HepG2 (cell line): Measurements from ENCODE around the gene KCNMA1. TPM values are rescaled to one million over a fixed set of nuclear protein-coding genes. Genes with fewer than 3 reads are reported as not detected.

Source experiments
- ATAC-seq: fragments of 200-7000 bp; cut with Tn5 transposase; 3 replicates; pipeline ENCODE4 v1.9.1; 2020; ENCODE audit warnings: mild to moderate bottlenecking, moderate library complexity
- BruUV-seq: library from RNA; stranded (reverse); fragments of 400-500 nt; replicated peaks from 2 replicates; lab custom pipeline; 2021; lab: Mats Ljungman, UMichigan
- CTCF ChIA-PET: fragments of 300-600 bp; formaldehyde crosslinking; extraction: SDS; loops from one replicate; lab custom pipeline; 2021; ENCODE audit warnings: low total read pairs, inconsistent platforms, low intra/inter-chr PET ratio; lab: Yijun Ruan, JAX
- POLR2A ChIA-PET: fragments of 350-600 bp; sonication (Branson Sonifier 250); formaldehyde crosslinking; loops from one replicate; lab custom pipeline; 2020; ENCODE audit warnings: antibody characterized with exemption, inconsistent platforms; lab: Yijun Ruan, JAX
- DNase-seq: peaks from one replicate; pipeline ENCODE4 v3.0.0-alpha.2; 2015; ENCODE audit warnings: low spot score
- FAIRE-seq: peaks from 3 replicates; lab custom pipeline; 2011; peaks lifted over from hg19 to GRCh38; lab: Jason Lieb, UNC
- H2AFZ ChIP-seq: one replicate; pipeline ENCODE4 v1.6.1; 2011; ENCODE audit warnings: low read length, inconsistent platforms
- H3K27ac ChIP-seq: fragments of 300-600 bp; 3 replicates; pipeline ENCODE4 v1.8.0; 2011; ENCODE audit warnings: mixed run types, mild to moderate bottlenecking, mixed read lengths, low read length, inconsistent platforms; ENCODE audit not compliant: insufficient read depth; ENCODE audit errors: extremely low read length
- H3K27me3 ChIP-seq, 2 experiments: fragments of 200-600 bp in 1 of 2; 2 replicates in 1 of 2; 3 replicates in 1 of 2; pipeline versions ENCODE4 v1.6.0 to v1.8.0; 2011; ENCODE audit warnings: low read length in 2 of 2, mild to moderate bottlenecking in 2 of 2, moderate library complexity in 2 of 2, inconsistent platforms in 1 of 2; ENCODE audit not compliant: insufficient read depth in 2 of 2, control insufficient read depth in 1 of 2
- H3K36me3 ChIP-seq, 2 experiments: fragments of 200-600 bp in 1 of 2; replicated peaks in 1 of 2; 2 replicates in 1 of 2; 3 replicates in 1 of 2; pipeline versions ENCODE4 v1.5.1 to v1.8.0; 2011; ENCODE audit warnings: low read length in 2 of 2, inconsistent platforms in 1 of 2; ENCODE audit not compliant: insufficient read depth in 2 of 2, control insufficient read depth in 1 of 2
- H3K4me1 ChIP-seq: 2 replicates; pipeline ENCODE4 v1.5.1; 2012; ENCODE audit warnings: low read length, inconsistent platforms; ENCODE audit not compliant: insufficient read depth
- H3K4me2 ChIP-seq: 2 replicates; pipeline ENCODE4 v1.6.0; 2011; ENCODE audit warnings: low read depth, low read length, inconsistent platforms
- H3K4me3 ChIP-seq, 3 experiments: fragments of 200-600 bp in 1 of 3; sonication (generic), shearing (Covaris generic) in 1 of 3; replicated peaks in 1 of 3; 2 replicates each; pipeline ENCODE4 v1.5.1; 2011 to 2016; ENCODE audit warnings: low read length in 3 of 3, inconsistent platforms in 2 of 3, low read depth in 2 of 3, mild to moderate bottlenecking in 2 of 3, control low read depth in 1 of 3, mixed read lengths in 1 of 3; ENCODE audit not compliant: insufficient read depth in 1 of 3
- H3K79me2 ChIP-seq: one replicate; pipeline ENCODE4 v1.6.1; 2011; ENCODE audit warnings: low read length, inconsistent platforms; ENCODE audit not compliant: insufficient read depth
- H3K9ac ChIP-seq: 2 replicates; pipeline ENCODE4 v1.6.0; 2011; ENCODE audit warnings: mild to moderate bottlenecking, low read depth, low read length, inconsistent platforms; ENCODE audit not compliant: insufficient read depth
- H3K9me3 ChIP-seq: 2 replicates; pipeline ENCODE4 v1.5.1; 2012; ENCODE audit warnings: mild to moderate bottlenecking, low read length
- H4K20me1 ChIP-seq: 2 replicates; pipeline ENCODE4 v1.6.0; 2011; ENCODE audit warnings: inconsistent platforms, mild to moderate bottlenecking, low read length, moderate library complexity; ENCODE audit not compliant: insufficient read depth
- BCL3 ChIP-seq: sonication (generic); formaldehyde crosslinking; IDR thresholded peaks from 2 replicates; pipeline ENCODE4 v1.5.1; 2020; ENCODE audit warnings: mild to moderate bottlenecking, missing genetic modification reagents, moderate library complexity
- BORCS8-MEF2B ChIP-seq: sonication (generic); formaldehyde crosslinking; IDR thresholded peaks from 2 replicates; pipeline ENCODE4 v1.8.0; 2022; ENCODE audit warnings: mild to moderate bottlenecking, missing genetic modification reagents
- FLYWCH1 ChIP-seq: sonication (generic); formaldehyde crosslinking; IDR thresholded peaks from 2 replicates; pipeline ENCODE4 v1.8.1; 2023; ENCODE audit warnings: mild to moderate bottlenecking, missing genetic modification reagents
- GATAD1 ChIP-seq: IDR thresholded peaks from 2 replicates; pipeline ENCODE4 v1.6.1; 2016; ENCODE audit warnings: missing genetic modification reagents, missing compliant biosample characterization
- HDAC6 ChIP-seq: fragments of 200-600 bp; sonication (generic); IDR thresholded peaks from 2 replicates; pipeline ENCODE4 v1.7.0; 2017; ENCODE audit warnings: mild to moderate bottlenecking, antibody characterized with exemption, low read length, low read depth
- MNT ChIP-seq: fragments of 450-650 bp; IDR thresholded peaks from 2 replicates; pipeline ENCODE4 v1.6.1; 2016
- MXD3 ChIP-seq: IDR thresholded peaks from 2 replicates; pipeline ENCODE4 v1.6.1; 2016; ENCODE audit warnings: mild to moderate bottlenecking, missing biosample characterization, missing genetic modification reagents
- NR2C2 ChIP-seq: sonication (generic); formaldehyde crosslinking; IDR thresholded peaks from 2 replicates; pipeline ENCODE4 v1.4.0; 2020; ENCODE audit warnings: missing genetic modification reagents, mild to moderate bottlenecking, moderate library complexity, borderline replicate concordance
- PHF21A ChIP-seq: sonication (generic); formaldehyde crosslinking; IDR thresholded peaks from 2 replicates; pipeline ENCODE4 v1.5.0; 2020; ENCODE audit warnings: mild to moderate bottlenecking, missing genetic modification reagents
- TOPORS ChIP-seq: sonication (generic); formaldehyde crosslinking; IDR thresholded peaks from 2 replicates; pipeline ENCODE4 v1.8.0; 2023; ENCODE audit warnings: mild to moderate bottlenecking, missing genetic modification reagents
- U2AF1 ChIP-seq: fragments of 200-400 bp; formaldehyde crosslinking; optimal IDR thresholded peaks from 2 replicates; pipeline ENCODE3; 2017; ENCODE audit warnings: mild to moderate bottlenecking, low read depth, low read length
- ZFYVE20 ChIP-seq: sonication (generic); formaldehyde crosslinking; IDR thresholded peaks from 2 replicates; pipeline ENCODE4 v1.8.0; 2023; ENCODE audit warnings: low read depth, mild to moderate bottlenecking, moderate library complexity, missing genetic modification reagents, borderline replicate concordance
- ZNF234 ChIP-seq: sonication (generic); formaldehyde crosslinking; conservative IDR thresholded peaks from 2 replicates; pipeline ENCODE4 v1.5.1; 2020; ENCODE audit warnings: mild to moderate bottlenecking, missing genetic modification reagents
- ZNF510 ChIP-seq: sonication (generic); formaldehyde crosslinking; IDR thresholded peaks from 2 replicates; pipeline ENCODE4 v1.4.0; 2020; ENCODE audit warnings: low read depth, mild to moderate bottlenecking, missing genetic modification reagents
- ZNF629 ChIP-seq: sonication (generic); formaldehyde crosslinking; conservative IDR thresholded peaks from 2 replicates; pipeline ENCODE4 v1.5.0; 2020; ENCODE audit warnings: missing genetic modification reagents
- ZNF670 ChIP-seq: sonication (generic); formaldehyde crosslinking; IDR thresholded peaks from 2 replicates; pipeline ENCODE4 v1.8.0; 2022; ENCODE audit warnings: mild to moderate bottlenecking, missing genetic modification reagents, borderline replicate concordance
- WGBS: methylation state at CpG from one replicate; pipeline ENCODE4 v1.1.6; 2017; ENCODE audit warnings: low lambda C conversion rate; 5-methylcytosine and 5-hydroxymethylcytosine counted together
- in situ Hi-C: cut with HindIII; loops from 2 replicates; pipeline ENCODE4 v1.10.0; 2017; ENCODE audit warnings: low pct_unique_long_range_greater_than_20kb; ENCODE audit not compliant: extremely low pct_ligation_motif_present
- intact Hi-C: fragments of 100-400 bp; cut with micrococcal nuclease; formaldehyde crosslinking; loops from one replicate; pipeline ENCODE4 v1.10.0; 2022; ENCODE audit not compliant: unreplicated experiment
- polyA plus RNA-seq, 8 experiments: library from polyadenylated mRNA; depleted of rRNA in 3 of 8; stranded (reverse) in 7 of 8; unstranded in 1 of 8; fragments of >200 nt; fragmentation: Illumina TruSeq in 4 of 8; extraction: Trizol in 4 of 8; gene quantifications; 2 replicates each; pipeline versions ENCODE4 v1.2.1 to v1.2.3, GENCODE V29; 2011 to 2016; ENCODE audit warnings: low read depth in 4 of 8, missing spikeins in 1 of 8, mixed read lengths in 1 of 8; ENCODE audit not compliant: insufficient read depth in 1 of 8
- total RNA-seq, 5 experiments: library from RNA; depleted of rRNA; stranded (reverse); fragments of >200 nt; fragmentation: Illumina TruSeq; extraction: Trizol; gene quantifications; 2 replicates each; pipeline ENCODE4 v1.2.3, GENCODE V29; 2016; ENCODE audit warnings: low read depth in 1 of 5

The KCNMA1 gene
- total and polyA plus RNA-seq, 2 of the 13 experiments (the other 11 are each of a cell fraction or from before 2014, with no cell fraction given), result 0.02 TPM; not detected in 1

- Histone ChIP-seq H3K27me3 (peaks cover 2 to 29% of the 10 kb centered on the region in 2 experiments; a peak in 4 of 5 replicates), H3K36me3 (no peaks in the 10 kb centered on the region), H3K79me2 (no peaks in the 10 kb centered on the region), H4K20me1 (no peaks in the 10 kb centered on the region), H3K4me2 (no peak overlapping the region), H3K9ac (no peak overlapping the region), H3K9me3 (no peaks in the 10 kb centered on the region), H3K4me1 (no peaks in the 10 kb centered on the region), H3K4me3 (no peak overlapping the region), H2AFZ (no peak overlapping the region), H3K27ac (no peak overlapping the region)
- no peak for FAIRE-seq
- POLR2A ChIA-PET, result no interaction called here
- CTCF ChIA-PET, result no interaction called here
- no peak for ATAC-seq
- BruUV-seq, result no TSS peak
- intact Hi-C loops, result no loop called here
- in situ Hi-C loops, result no loop called here
- no peak for DNase-seq
- no peak for TF ChIP-seq U2AF1
- no peak for TF ChIP-seq FLYWCH1 (CRISPR knock-in tag)
- TF ChIP-seq MNT, result no peak
- TF ChIP-seq BCL3, result no peak
- TF ChIP-seq HDAC6, result no peak
- no peak for TF ChIP-seq ZNF670 (CRISPR knock-in tag)
- TF ChIP-seq NR2C2 (CRISPR knock-in tag), result no peak
- TF ChIP-seq GATAD1, result no peak
- TF ChIP-seq ZNF234 (CRISPR knock-in tag), result no peak
- no peak for TF ChIP-seq BORCS8-MEF2B
- no peak for TF ChIP-seq PHF21A (CRISPR knock-in tag)
- no peak for TF ChIP-seq ZNF629 (CRISPR knock-in tag)
- TF ChIP-seq ZNF510, result no peak
- no peak for TF ChIP-seq TOPORS
- no peak for TF ChIP-seq MXD3 (CRISPR knock-in tag)
- TF ChIP-seq ZFYVE20 (CRISPR knock-in tag), result no peak
- 17% methylated on average over 7 of the region's 10 CpGs for WGBS
These were observed 345.8 kb downstream of the KCNMA1 start for GRCh38 chr10:77291596-77292505.
